HEK293 (cell line): ENCODE results near the gene IARS2.

Experiments
- CTCF ChIA-PET: fragments of 350-600 bp; formaldehyde crosslinking; extraction: SDS; loops from one replicate; lab custom pipeline; 2021; ENCODE audit warnings: antibody characterized with exemption; lab: Yijun Ruan, JAX
- POLR2A ChIA-PET: fragments of 300-600 bp; formaldehyde crosslinking; extraction: SDS; loops from one replicate; lab custom pipeline; 2020; ENCODE audit warnings: antibody characterized with exemption, inconsistent platforms; lab: Yijun Ruan, JAX
- H3K27ac ChIP-seq: fragments of 200-500 bp; sonication (Bioruptor generic); 2 replicates; pipeline ENCODE4 v1.5.1; 2014; ENCODE audit warnings: low read depth, low read length, control low read depth, inconsistent platforms; ENCODE audit errors: extremely low read depth
- H3K36me3 ChIP-seq, 2 experiments: fragments of 200-500 bp in 1 of 2; sonication (Bioruptor generic) in 1 of 2; 1 replicate in 1 of 2; 2 replicates in 1 of 2; pipeline ENCODE4 v1.5.1; 2014 to 2017; ENCODE audit warnings: inconsistent platforms in 2 of 2, low read length in 2 of 2; ENCODE audit not compliant: control insufficient read depth in 2 of 2, insufficient read depth in 1 of 2
- H3K4me1 ChIP-seq: fragments of 200-500 bp; sonication (Bioruptor generic); 2 replicates; pipeline ENCODE4 v1.5.1; 2014; ENCODE audit warnings: mild to moderate bottlenecking, low read length, inconsistent platforms; ENCODE audit not compliant: control insufficient read depth, insufficient read depth
- H3K4me3 ChIP-seq: 2 replicates; pipeline ENCODE4 v1.5.1; 2011; ENCODE audit warnings: low read depth, mild to moderate bottlenecking, control low read depth, low read length, moderate library complexity
- H3K9me3 ChIP-seq: fragments of 200-500 bp; sonication (Bioruptor generic); 2 replicates; pipeline ENCODE4 v1.5.1; 2014; ENCODE audit warnings: low read depth, low read length, inconsistent platforms; ENCODE audit not compliant: control insufficient read depth, insufficient read depth
- CTCF ChIP-seq: fragments of 450-650 bp; formaldehyde crosslinking; IDR thresholded peaks from 2 replicates; pipeline ENCODE4 v1.5.1; 2016; ENCODE audit warnings: missing biosample characterization, missing genetic modification characterization
- GFI1B ChIP-seq: fragments of 450-650 bp; formaldehyde crosslinking; IDR thresholded peaks from 2 replicates; pipeline ENCODE4 v1.5.1; 2016; ENCODE audit warnings: missing biosample characterization, missing genetic modification characterization
- GLIS1 ChIP-seq: fragments of 450-650 bp; formaldehyde crosslinking; IDR thresholded peaks from 2 replicates; pipeline ENCODE4 v1.5.1; 2016; ENCODE audit warnings: missing biosample characterization, missing genetic modification characterization
- GLIS2 ChIP-seq: fragments of 450-650 bp; formaldehyde crosslinking; IDR thresholded peaks from 2 replicates; pipeline ENCODE4 v1.5.1; 2016; ENCODE audit warnings: missing biosample characterization, missing genetic modification characterization
- PRDM6 ChIP-seq: fragments of 450-650 bp; formaldehyde crosslinking; IDR thresholded peaks from 2 replicates; pipeline ENCODE4 v1.5.1; 2017; ENCODE audit warnings: missing biosample characterization, missing genetic modification characterization
- SALL2 ChIP-seq: fragments of 450-650 bp; formaldehyde crosslinking; IDR thresholded peaks from 2 replicates; pipeline ENCODE4 v1.5.0; 2017; ENCODE audit warnings: missing biosample characterization, mild to moderate bottlenecking, missing genetic modification characterization, borderline replicate concordance
- SCRT1 ChIP-seq: fragments of 450-650 bp; formaldehyde crosslinking; IDR thresholded peaks from 2 replicates; pipeline ENCODE4 v1.5.1; 2016; ENCODE audit warnings: missing biosample characterization, missing genetic modification characterization, borderline replicate concordance
- ZBTB10 ChIP-seq: fragments of 450-650 bp; formaldehyde crosslinking; IDR thresholded peaks from 2 replicates; pipeline ENCODE4 v1.5.1; 2016; ENCODE audit warnings: missing biosample characterization, missing genetic modification characterization
- ZBTB20 ChIP-seq: fragments of 450-650 bp; formaldehyde crosslinking; IDR thresholded peaks from 2 replicates; pipeline ENCODE4 v1.5.1; 2016; ENCODE audit warnings: missing biosample characterization, missing genetic modification characterization
- ZBTB8A ChIP-seq: fragments of 450-650 bp; formaldehyde crosslinking; IDR thresholded peaks from 2 replicates; pipeline ENCODE4 v1.5.1; 2016; ENCODE audit warnings: missing biosample characterization, missing genetic modification characterization
- ZFHX2 ChIP-seq: fragments of 450-650 bp; formaldehyde crosslinking; conservative IDR thresholded peaks from 2 replicates; pipeline ENCODE4 v1.5.1; 2016; ENCODE audit warnings: missing biosample characterization, missing genetic modification characterization
- ZFP3 ChIP-seq: fragments of 450-650 bp; formaldehyde crosslinking; IDR thresholded peaks from 2 replicates; pipeline ENCODE4 v1.5.1; 2016; ENCODE audit warnings: low read depth, missing biosample characterization, missing genetic modification characterization
- ZFP69B ChIP-seq: fragments of 450-650 bp; formaldehyde crosslinking; IDR thresholded peaks from 2 replicates; pipeline ENCODE4 v1.5.1; 2016; ENCODE audit warnings: missing biosample characterization, missing genetic modification characterization
- ZIC2 ChIP-seq: fragments of 450-650 bp; formaldehyde crosslinking; IDR thresholded peaks from 2 replicates; pipeline ENCODE4 v1.5.1; 2016; ENCODE audit warnings: missing biosample characterization, missing genetic modification characterization
- ZNF202 ChIP-seq: fragments of 450-650 bp; formaldehyde crosslinking; IDR thresholded peaks from 2 replicates; pipeline ENCODE4 v1.5.1; 2016; ENCODE audit warnings: missing biosample characterization, missing genetic modification characterization, borderline replicate concordance
- ZNF239 ChIP-seq: fragments of 450-650 bp; formaldehyde crosslinking; IDR thresholded peaks from 2 replicates; pipeline ENCODE4 v1.5.1; 2016; ENCODE audit warnings: missing biosample characterization, missing genetic modification characterization
- ZNF280D ChIP-seq: fragments of 450-650 bp; formaldehyde crosslinking; IDR thresholded peaks from 2 replicates; pipeline ENCODE4 v1.5.1; 2016; ENCODE audit warnings: missing biosample characterization, missing genetic modification characterization
- ZNF341 ChIP-seq: fragments of 450-650 bp; formaldehyde crosslinking; IDR thresholded peaks from 2 replicates; pipeline ENCODE4; 2016; ENCODE audit warnings: low read depth, missing biosample characterization, missing genetic modification characterization
- ZNF398 ChIP-seq: fragments of 450-650 bp; formaldehyde crosslinking; IDR thresholded peaks from 2 replicates; pipeline ENCODE4 v1.5.1; 2017; ENCODE audit warnings: missing biosample characterization, missing genetic modification characterization
- ZNF600 ChIP-seq: fragments of 450-650 bp; formaldehyde crosslinking; IDR thresholded peaks from 2 replicates; pipeline ENCODE4 v1.5.1; 2016; ENCODE audit warnings: missing biosample characterization, missing genetic modification characterization
- ZNF664 ChIP-seq: fragments of 450-650 bp; formaldehyde crosslinking; IDR thresholded peaks from 2 replicates; pipeline ENCODE4 v1.5.1; 2016; ENCODE audit warnings: missing biosample characterization, missing genetic modification characterization
- ZNF670 ChIP-seq: fragments of 450-650 bp; formaldehyde crosslinking; IDR thresholded peaks from 2 replicates; pipeline ENCODE4 v1.5.1; 2016; ENCODE audit warnings: missing biosample characterization, missing genetic modification characterization, low read depth
- ZNF76 ChIP-seq: fragments of 450-650 bp; formaldehyde crosslinking; IDR thresholded peaks from 2 replicates; pipeline ENCODE4; 2016; ENCODE audit warnings: low read depth, missing biosample characterization, missing genetic modification characterization, borderline replicate concordance
- ZNF785 ChIP-seq: fragments of 450-650 bp; formaldehyde crosslinking; IDR thresholded peaks from 2 replicates; pipeline ENCODE4 v1.5.1; 2016; ENCODE audit warnings: missing biosample characterization, missing genetic modification characterization
- ZSCAN16 ChIP-seq: fragments of 450-650 bp; formaldehyde crosslinking; IDR thresholded peaks from 2 replicates; pipeline ENCODE4 v1.5.1; 2016; ENCODE audit warnings: missing biosample characterization, missing genetic modification characterization
- ZSCAN30 ChIP-seq: fragments of 450-650 bp; IDR thresholded peaks from 2 replicates; pipeline ENCODE4 v1.5.1; 2018; ENCODE audit warnings: missing biosample characterization, mild to moderate bottlenecking, missing genetic modification characterization, moderate library complexity

The IARS2 gene

GRCh38 chr1:220094016-220094911 lies at the start of gene IARS2:
IARS2 (plus strand) TSS chr1:220094132; CDS start chr1:220094217, 85 bp downstream.
- CTCF ChIA-PET: no interaction called here
- Histone ChIP-seq H3K4me3 (peak within 1 kb of the TSS; percentile 85), H3K4me1 (no peaks in the 10 kb centered on the region), H3K27ac (peak within 1 kb of the TSS; percentile 85), H3K9me3 (no peaks in the 10 kb centered on the region), H3K36me3 (peaks cover 30 to 33% of the 10 kb centered on the region in 2 experiments)
- POLR2A ChIA-PET: interaction anchor here (0.6 kb wide), 1 partner anchor 19 kb away, joined by 4 read pairs; no protein-coding TSS in a partner anchor
- TF ChIP-seq ZNF785 (tag by site-specific recombination): no peak
- no peak for TF ChIP-seq ZNF239 (tag by site-specific recombination)
- no peak for TF ChIP-seq ZNF202 (tag by site-specific recombination)
- peak; percentile 58 for TF ChIP-seq ZNF398 (tag by site-specific recombination)
- TF ChIP-seq ZFP69B (tag by site-specific recombination): no peak; the same call in 1 of the 2 replicates
- no peak; the same call in 1 of the 2 replicates for TF ChIP-seq CTCF (tag by site-specific recombination)
- TF ChIP-seq GFI1B: no peak
- TF ChIP-seq ZSCAN30: peak; percentile 33; the same call in 1 of the 2 replicates
- no peak for TF ChIP-seq ZNF280D
- TF ChIP-seq SALL2: no peak
- no peak for TF ChIP-seq ZNF670
- peak; percentile 97 for TF ChIP-seq ZBTB8A (tag by site-specific recombination)
- TF ChIP-seq ZIC2 (tag by site-specific recombination): peak; percentile 48; the same call in 1 of the 2 replicates
- 0 out of 2 replicates have a peak, but pooled peaks have one; percentile 40 for TF ChIP-seq ZNF600 (tag by site-specific recombination)
- TF ChIP-seq PRDM6: no peak
- peak; percentile 93 for TF ChIP-seq GLIS2 (tag by site-specific recombination)
- no peak for TF ChIP-seq SCRT1
- peak; percentile 83 for TF ChIP-seq ZBTB20
- TF ChIP-seq ZFP3 (tag by site-specific recombination): no peak
- TF ChIP-seq GLIS1 (tag by site-specific recombination): 0 out of 2 replicates have a peak, but pooled peaks have one; percentile 23
- TF ChIP-seq ZBTB10 (tag by site-specific recombination): peak; percentile 92
- peak; percentile 60; the same call in 1 of the 2 replicates for TF ChIP-seq ZNF341 (tag by site-specific recombination)
- TF ChIP-seq ZNF76 (tag by site-specific recombination): peak; percentile 73
- TF ChIP-seq ZNF664: no peak
- no peak; the same call in 1 of the 2 replicates for TF ChIP-seq ZFHX2
- 0 out of 2 replicates have a peak, but pooled peaks have one; percentile 28 for TF ChIP-seq ZSCAN16 (tag by site-specific recombination)
